ENCODE measurements around the gene USB1.

- TF ChIP-seq EZH2 (IDR thresholded peaks at IDR 0.05; ENCODE audit: insufficient read depth, poor library complexity, severe bottlenecking) (no peak), EZH2phosphoT487 (IDR thresholded peaks at IDR 0.05; ENCODE audit: insufficient read depth, low read depth) (no peak)
Observed at GRCh38 chr16:58032710-58033293, 31.6 kb downstream of the USB1 start.
